CD4-positive, alpha-beta T cell (primary cell): ENCODE results near the gene LRRC3B. TPM values are rescaled to one million over a fixed set of nuclear protein-coding genes. Genes with fewer than 3 reads are reported as not detected.

ENCODE experiments used
- ATAC-seq: fragments of 200-7000 bp; cut with Tn5 transposase; one replicate; pipeline ENCODE4 v1.10.0; 2022; ENCODE audit warnings: mild to moderate bottlenecking; ENCODE audit not compliant: poor library complexity
- CTCF ChIA-PET: fragments of 350-600 bp; sonication (Branson Sonifier 250); formaldehyde crosslinking; loops from one replicate; lab custom pipeline; 2021; ENCODE audit warnings: antibody characterized with exemption, inconsistent platforms; lab: Charles Lee
- POLR2A ChIA-PET: fragments of 350-600 bp; sonication (Branson Sonifier 250); formaldehyde crosslinking; loops from one replicate; lab custom pipeline; 2021; ENCODE audit warnings: antibody characterized with exemption, inconsistent platforms; lab: Charles Lee
- DNase-seq, 14 experiments: peaks; one replicate each; pipeline ENCODE4 v3.0.0-alpha.2; 2013 to 2020; ENCODE audit warnings: mixed read lengths in 2 of 14
- H3K27ac ChIP-seq, 2 donors: one replicate each; pipeline versions ENCODE4 v1.5.1 to v1.7.0; 2013; ENCODE audit warnings: low read length in 2 of 2, low read depth in 1 of 2, mild to moderate bottlenecking in 1 of 2
- H3K27me3 ChIP-seq, 2 experiments: 1 replicate in 1 of 2; 2 replicates in 1 of 2; pipeline versions ENCODE4 v1.6.1 to v1.7.0; 2013; ENCODE audit warnings: low read length in 2 of 2, control low read depth in 1 of 2, mild to moderate bottlenecking in 1 of 2, moderate library complexity in 1 of 2; ENCODE audit not compliant: insufficient read depth in 2 of 2, control insufficient read depth in 1 of 2
- H3K36me3 ChIP-seq: one replicate; pipeline ENCODE4 v1.6.1; 2013; ENCODE audit warnings: low read length, control low read depth; ENCODE audit not compliant: insufficient read depth
- H3K4me1 ChIP-seq: one replicate; pipeline ENCODE4 v1.6.1; 2013; ENCODE audit warnings: low read length, control low read depth; ENCODE audit not compliant: insufficient read depth
- H3K4me3 ChIP-seq: one replicate; pipeline ENCODE4 v1.5.1; 2013; ENCODE audit warnings: mild to moderate bottlenecking, low read length, moderate library complexity
- H3K9me3 ChIP-seq, 2 experiments: 1 replicate in 1 of 2; 2 replicates in 1 of 2; pipeline versions ENCODE4 v1.6.1 to v1.7.0; 2013; ENCODE audit warnings: low read length in 2 of 2, mild to moderate bottlenecking in 2 of 2, control low read depth in 1 of 2, moderate library complexity in 1 of 2; ENCODE audit not compliant: control insufficient read depth in 1 of 2, insufficient read depth in 1 of 2
- H3K27ac Mint-ChIP-seq: one replicate; pipeline ENCODE4 v1.8.0; 2020; ENCODE audit warnings: mixed read lengths
- H3K27me3 Mint-ChIP-seq: one replicate; pipeline ENCODE4 v1.8.0; 2021; ENCODE audit warnings: mixed read lengths
- H3K36me3 Mint-ChIP-seq: one replicate; pipeline ENCODE4 v1.8.0; 2021; ENCODE audit warnings: low read depth, mixed read lengths
- H3K4me1 Mint-ChIP-seq: one replicate; pipeline ENCODE4 v1.8.0; 2021; ENCODE audit warnings: low read depth, mixed read lengths
- H3K4me3 Mint-ChIP-seq: one replicate; pipeline ENCODE4 v1.8.0; 2020; ENCODE audit warnings: mild to moderate bottlenecking, mixed read lengths
- H3K9me3 Mint-ChIP-seq: one replicate; pipeline ENCODE4 v1.8.0; 2020; ENCODE audit warnings: mixed read lengths
- CTCF ChIP-seq: fragments of 200-600 bp; IDR thresholded peaks from one replicate; pipeline ENCODE4 v1.8.0; 2022; ENCODE audit warnings: antibody characterized with exemption, mild to moderate bottlenecking
- intact Hi-C, 2 experiments: fragments of 100-400 bp; cut with DNase I in 1 of 2; cut with micrococcal nuclease in 1 of 2; formaldehyde crosslinking; loops; one replicate each; pipeline versions ENCODE4 v1.15.1 to v1.9.0; 2023 to 2025; cut with DNase I, micrococcal nuclease
- total RNA-seq, 174 experiments: library from RNA in 2 of 174; stranded (reverse) in 2 of 174; gene quantifications; one replicate each; pipeline ENCODE4 v1.2.3 and lab custom pipeline; 2021 to 2026

Gene LRRC3B
- total RNA-seq, 2 experiments from 2014 or later, result not detected

- Mint-ChIP-seq H3K4me3 (no peak overlapping the region), H3K27me3 (no peaks in the 10 kb centered on the region), H3K9me3 (no peaks in the 10 kb centered on the region), H3K36me3 (no peaks in the 10 kb centered on the region), H3K27ac (no peak overlapping the region), H3K4me1 (no peaks in the 10 kb centered on the region)
- Histone ChIP-seq H3K4me3 (no peak overlapping the region), H3K4me1 (no peaks in the 10 kb centered on the region), H3K27ac (no peak overlapping the region), H3K9me3 (no peaks in the 10 kb centered on the region), H3K27me3 (no peaks in the 10 kb centered on the region), H3K36me3 (no peaks in the 10 kb centered on the region)
- no peak for ATAC-seq
- intact Hi-C loops, result loop anchor here in 1 of 2 experiments (10.0 kb wide), 1 partner anchor 1070 kb away; no protein-coding TSS in a partner anchor
- POLR2A ChIA-PET, result no interaction called here
- CTCF ChIA-PET, result no interaction called here
- no peak for DNase-seq
- no peak for TF ChIP-seq CTCF
Observed at GRCh38 chr3:26714485-26714884, 91.9 kb downstream of the LRRC3B start.

- Histone ChIP-seq H3K4me3 (no peak overlapping the region), H3K27me3 (no peaks in the 10 kb centered on the region), H3K27ac (no peak overlapping the region), H3K9me3 (no peaks in the 10 kb centered on the region), H3K4me1 (no peaks in the 10 kb centered on the region), H3K36me3 (no peaks in the 10 kb centered on the region)
- no peaks in the 10 kb centered on the region for H3K9me3 Mint-ChIP-seq
- no peaks in the 10 kb centered on the region for H3K36me3 Mint-ChIP-seq
- H3K4me3 Mint-ChIP-seq, result no peak overlapping the region
- ATAC-seq, result no peak
- no peak for TF ChIP-seq CTCF
- H3K27me3 Mint-ChIP-seq, result no peaks in the 10 kb centered on the region
- no peaks in the 10 kb centered on the region for H3K4me1 Mint-ChIP-seq
- CTCF ChIA-PET, result no interaction called here
- DNase-seq, result no peak
- no peak overlapping the region for H3K27ac Mint-ChIP-seq
- intact Hi-C loops, result loop anchor here in 1 of 2 experiments (10.0 kb wide), 1 partner anchor 1071 kb away; no protein-coding TSS in a partner anchor
- POLR2A ChIA-PET, result no interaction called here
Observed at GRCh38 chr3:26715431-26715830, 92.9 kb downstream of the LRRC3B start.

- no peak overlapping the region for H3K27ac ChIP-seq
- H3K9me3 Mint-ChIP-seq, result no peaks in the 10 kb centered on the region
- no peaks in the 10 kb centered on the region for H3K9me3 ChIP-seq
- H3K36me3 ChIP-seq, result no peaks in the 10 kb centered on the region
- H3K27me3 Mint-ChIP-seq, result no peaks in the 10 kb centered on the region
- DNase-seq (no peak), ATAC-seq (no peak)
- intact Hi-C loops, result loop anchor here in 1 of 2 experiments (10.0 kb wide), 1 partner anchor 1074 kb away; no protein-coding TSS in a partner anchor
- H3K27ac Mint-ChIP-seq, result no peak overlapping the region
- no peaks in the 10 kb centered on the region for H3K4me1 ChIP-seq
- no peak for TF ChIP-seq CTCF
- H3K4me1 Mint-ChIP-seq, result no peaks in the 10 kb centered on the region
- no peak overlapping the region for H3K4me3 ChIP-seq
- no peaks in the 10 kb centered on the region for H3K36me3 Mint-ChIP-seq
- POLR2A ChIA-PET, result no interaction called here
- no peak overlapping the region for H3K4me3 Mint-ChIP-seq
- no peaks in the 10 kb centered on the region for H3K27me3 ChIP-seq
- CTCF ChIA-PET, result no interaction called here
Observed at GRCh38 chr3:26718315-26718714, 95.7 kb downstream of the LRRC3B start.
